Measurements from ENCODE around the gene PRELP. TPM values are rescaled to one million over a fixed set of nuclear protein-coding genes. Genes with fewer than 3 reads are reported as not detected.
A peak's percentile ranks its signal among the peaks of the same experiment; 100 is the strongest.
"Not testable (repeated sequence)": the region's sequence is repeated elsewhere in the genome, so short reads cannot be mapped to it uniquely, and the experiment has no call there.

Gene PRELP
- polyA plus RNA-seq, 3 donors, result 2.6 to 4.4 (median 3.3) TPM

GRCh38 chr1:203450001-203450400 is 25.6 kb upstream of the PRELP start:
- no peak for DNase-seq (ENCODE audit: extremely low read depth in 1 of 11, low read depth in 9 of 11, low spot score in 4 of 11)

DNA sequence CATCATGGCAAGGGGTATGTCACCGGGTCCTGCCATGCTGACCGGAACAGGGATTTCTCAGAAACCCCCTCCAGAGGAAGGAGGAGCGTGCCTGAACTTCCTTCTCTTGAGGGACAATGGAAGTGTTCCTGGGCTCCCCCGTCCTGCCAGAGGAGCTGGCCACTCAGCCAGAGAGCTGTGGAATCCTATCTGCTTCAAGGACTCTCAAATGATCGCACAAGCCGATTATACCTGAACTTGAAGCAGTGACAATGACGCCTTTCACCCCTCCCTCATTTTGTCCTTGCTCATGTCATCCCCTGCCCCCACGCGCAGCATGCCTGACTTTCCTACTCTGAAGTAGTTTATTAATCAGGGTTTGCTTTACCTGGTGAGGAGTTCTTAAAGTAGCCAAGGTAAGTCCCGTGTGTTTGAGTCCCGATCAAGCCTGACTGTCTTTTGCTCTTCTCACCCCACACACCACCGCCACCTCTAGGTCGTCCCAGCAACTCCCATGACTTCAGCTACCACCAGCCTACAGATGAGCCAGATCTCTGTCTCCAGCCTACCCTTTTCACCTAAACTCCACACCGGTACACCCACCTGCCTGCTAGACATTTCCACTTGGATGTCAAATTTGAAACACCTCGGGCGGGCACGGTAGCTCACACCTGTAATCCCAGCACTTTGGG is 25.0 kb upstream of the PRELP start:
- DNase-seq (ENCODE audit: extremely low read depth in 1 of 11, low read depth in 9 of 11, low spot score in 4 of 11), result no peak

DNA sequence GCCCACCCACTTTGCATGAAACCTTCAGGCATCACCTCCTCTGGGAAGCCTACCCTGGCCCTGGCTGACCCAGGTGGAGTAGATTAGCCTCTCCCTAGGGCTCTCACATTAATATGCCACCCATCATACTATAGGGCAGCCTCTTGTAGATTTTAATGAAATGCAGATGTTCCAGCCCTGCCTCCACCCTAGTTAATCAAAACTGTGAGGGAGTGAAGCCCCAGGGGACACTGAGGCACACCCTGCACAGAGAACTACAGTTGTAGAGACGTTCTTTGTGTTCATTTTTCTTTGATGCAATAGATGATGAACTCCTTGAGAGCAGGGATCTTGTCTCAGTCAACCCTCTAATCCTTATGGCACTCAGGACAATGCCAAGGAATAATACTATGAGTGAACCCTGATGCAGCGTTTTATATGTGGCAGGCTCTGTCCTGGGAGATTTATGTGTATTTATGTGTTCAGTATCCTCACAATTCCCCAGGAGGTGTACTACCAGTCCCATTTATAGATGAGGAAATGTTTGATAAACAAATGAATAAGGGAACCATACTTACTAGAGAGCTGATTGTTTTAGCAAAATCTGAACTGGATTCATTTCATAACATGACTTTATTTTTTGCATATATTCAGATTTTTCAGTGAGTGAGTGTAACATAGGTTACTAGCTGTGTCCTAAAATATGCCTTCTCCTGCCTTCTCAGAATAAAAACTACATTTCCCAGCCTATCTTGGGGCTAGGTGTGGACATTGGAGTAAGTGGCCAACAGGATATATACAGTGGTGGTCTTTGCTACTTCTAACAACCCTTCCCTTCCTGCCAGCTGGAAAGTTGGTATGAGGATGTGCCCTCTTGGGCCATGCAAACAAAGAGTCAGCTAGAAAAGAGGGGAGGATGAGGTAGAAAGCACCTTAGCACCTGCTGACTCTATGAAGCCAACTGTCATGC is 23.5 kb upstream of the PRELP start:
- no peak for DNase-seq (ENCODE audit: extremely low read depth in 1 of 11, low read depth in 9 of 11, low spot score in 4 of 11)

DNA sequence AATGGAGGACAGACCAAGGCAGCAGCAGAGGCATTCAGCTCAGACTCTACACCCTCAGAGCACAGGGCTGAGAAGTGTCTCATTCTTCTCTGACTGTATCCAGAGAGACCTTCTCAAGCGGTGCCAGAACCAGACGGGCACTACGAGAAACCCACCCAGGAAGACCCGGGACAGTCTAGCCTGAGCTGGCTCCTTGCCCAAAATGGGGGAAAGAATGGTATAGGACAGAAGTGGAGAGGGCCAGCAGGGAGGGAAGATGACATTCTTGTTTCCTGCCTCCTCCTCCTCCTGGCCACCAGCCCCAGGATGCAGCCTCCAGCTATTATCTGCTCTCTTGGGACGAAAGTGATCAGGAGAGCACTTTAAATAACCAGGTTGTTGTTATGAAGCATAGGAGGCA is 22.6 kb upstream of the PRELP start:
- no peak for DNase-seq (ENCODE audit: extremely low read depth in 1 of 11, low read depth in 9 of 11, low spot score in 4 of 11)

DNA sequence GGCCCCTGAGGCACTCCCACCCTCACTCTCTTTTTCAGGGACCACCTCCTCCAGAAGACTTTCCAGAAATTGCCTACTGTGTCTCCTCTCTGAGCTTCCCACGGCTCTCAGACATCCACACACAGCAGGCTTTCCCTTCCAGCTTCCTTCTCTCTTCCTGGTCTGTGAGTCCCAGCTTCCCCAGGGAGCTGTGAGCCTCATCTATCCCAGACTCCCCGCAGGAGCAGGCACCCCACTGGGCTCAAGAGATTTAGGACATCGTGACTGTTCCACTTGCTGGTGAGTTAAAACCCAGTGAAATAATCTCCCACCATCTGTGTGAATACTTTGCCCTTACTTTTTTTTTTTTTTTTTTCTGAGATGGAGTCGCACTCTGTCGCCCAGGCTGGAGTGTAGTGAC is 22.0 kb upstream of the PRELP start:
- DNase-seq (ENCODE audit: extremely low read depth in 1 of 11, low read depth in 9 of 11, low spot score in 4 of 11), result no peak

- no peak for DNase-seq (ENCODE audit: extremely low read depth in 1 of 11, low read depth in 9 of 11, low spot score in 4 of 11)
Observed at GRCh38 chr1:203454986-203455471, 20.6 kb upstream of the PRELP start.

- DNase-seq (ENCODE audit: extremely low read depth in 1 of 11, low read depth in 9 of 11, low spot score in 4 of 11), result no peak
Observed at GRCh38 chr1:203455706-203456105, 19.9 kb upstream of the PRELP start.

DNA sequence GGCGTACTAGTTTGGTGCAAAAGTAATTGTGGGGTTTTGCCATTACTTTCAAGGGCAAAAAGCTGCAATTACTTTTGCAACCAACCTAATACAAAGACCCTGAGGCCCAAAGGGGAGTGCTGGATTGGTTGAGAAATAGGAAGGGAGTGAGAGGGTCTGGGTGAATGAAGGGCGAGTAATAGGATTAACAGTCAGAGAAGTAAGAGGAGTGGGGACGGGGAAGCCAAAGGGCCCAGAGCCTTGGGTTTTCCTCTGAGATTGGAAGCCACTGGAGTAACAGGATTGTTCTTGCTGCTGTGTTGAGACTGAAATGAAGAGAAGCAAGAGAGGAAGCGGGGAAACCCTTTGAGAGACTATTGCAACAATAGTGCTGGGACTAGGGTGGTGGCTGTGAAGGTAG is 19.0 kb upstream of the PRELP start:
- DNase-seq (ENCODE audit: extremely low read depth in 1 of 11, low read depth in 9 of 11, low spot score in 4 of 11), result no peak

DNA sequence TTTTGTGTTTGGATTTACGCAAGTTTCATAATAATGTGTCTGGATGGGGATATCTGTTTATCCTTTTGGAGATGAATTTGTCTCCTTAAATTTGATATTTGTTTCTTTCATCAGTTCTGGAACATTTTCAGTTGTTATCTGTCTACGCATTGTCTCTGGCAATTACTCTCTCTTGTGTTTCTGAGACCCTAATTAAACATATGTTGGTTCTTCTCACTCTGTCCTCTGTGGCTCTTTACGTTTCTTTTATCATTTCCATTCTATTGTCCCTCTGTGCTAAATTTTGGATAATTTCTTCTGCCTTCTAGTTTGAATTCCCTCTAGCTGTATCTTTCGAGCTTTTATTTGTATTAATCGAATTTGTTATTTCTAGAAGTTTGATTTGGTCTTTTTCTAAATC is 17.5 kb upstream of the PRELP start:
- no peak for DNase-seq (ENCODE audit: extremely low read depth in 1 of 11, low read depth in 9 of 11, low spot score in 4 of 11)

DNA sequence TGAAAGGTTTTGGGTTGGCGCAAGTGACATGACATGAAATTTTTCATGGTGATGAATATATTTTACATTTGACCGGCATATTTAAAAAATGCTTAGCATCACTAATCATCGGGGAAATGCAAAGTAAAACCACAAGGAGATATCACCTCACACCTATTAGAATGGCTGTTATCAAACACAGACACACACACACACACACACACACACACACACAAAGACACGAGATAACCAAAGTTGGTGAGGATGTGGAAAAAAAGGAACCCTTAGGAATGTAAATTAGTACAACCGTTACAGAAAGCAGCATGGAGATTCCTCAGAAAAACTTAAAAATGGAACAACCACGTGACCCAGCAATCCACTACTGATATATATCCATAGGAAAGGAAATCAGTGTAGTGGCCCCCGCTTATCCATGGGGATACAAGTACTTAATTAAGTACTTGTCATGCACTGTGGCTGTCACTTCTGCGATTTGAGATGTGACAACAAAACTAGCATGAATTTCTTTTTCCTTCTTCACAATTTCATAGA is 15.9 kb upstream of the PRELP start:
- DNase-seq (ENCODE audit: extremely low read depth in 1 of 11, low read depth in 9 of 11, low spot score in 4 of 11), result no peak

DNA sequence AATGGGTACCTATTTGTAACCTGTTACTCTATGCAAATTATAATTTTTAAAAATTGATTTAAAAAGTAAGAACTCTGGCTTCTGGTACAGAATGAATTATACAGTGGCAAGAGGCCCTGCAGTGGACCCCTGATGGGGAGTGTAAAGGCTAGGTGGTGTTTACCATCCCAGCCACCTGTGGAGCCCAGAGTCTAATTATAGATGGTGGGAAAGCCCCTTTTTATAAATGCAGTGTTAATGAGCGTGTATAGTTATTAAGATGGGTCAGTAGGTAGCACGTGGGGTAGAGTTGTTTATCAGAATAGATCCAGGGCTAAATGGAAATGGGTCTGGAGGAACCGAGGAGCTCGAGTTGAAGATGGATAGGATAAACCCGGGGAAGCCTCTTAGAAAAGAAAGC is 13.9 kb upstream of the PRELP start:
- no peak for DNase-seq (ENCODE audit: extremely low read depth in 1 of 11, low read depth in 9 of 11, low spot score in 4 of 11)

DNA sequence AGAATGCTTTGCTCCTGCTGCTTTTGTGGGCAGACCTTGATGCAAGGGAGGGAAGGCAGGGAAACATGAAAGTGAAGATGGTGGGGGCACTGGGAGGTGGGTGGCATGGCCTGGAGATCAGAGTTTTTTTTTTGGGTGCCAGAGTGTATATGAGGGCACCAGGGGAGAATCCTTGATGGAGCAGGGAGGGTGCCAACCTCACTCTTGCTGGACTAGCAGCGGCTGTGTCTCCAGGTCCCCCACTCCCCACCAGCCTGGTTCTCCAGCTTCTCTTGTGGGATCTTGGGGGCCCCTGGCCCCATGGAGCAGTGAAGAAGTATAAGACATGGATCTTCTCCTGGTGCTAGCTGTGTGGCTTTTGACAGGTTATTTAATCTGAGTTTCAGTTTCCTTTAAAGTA is 13.5 kb upstream of the PRELP start:
- DNase-seq (ENCODE audit: extremely low read depth in 1 of 11, low read depth in 9 of 11, low spot score in 4 of 11), result no peak

DNA sequence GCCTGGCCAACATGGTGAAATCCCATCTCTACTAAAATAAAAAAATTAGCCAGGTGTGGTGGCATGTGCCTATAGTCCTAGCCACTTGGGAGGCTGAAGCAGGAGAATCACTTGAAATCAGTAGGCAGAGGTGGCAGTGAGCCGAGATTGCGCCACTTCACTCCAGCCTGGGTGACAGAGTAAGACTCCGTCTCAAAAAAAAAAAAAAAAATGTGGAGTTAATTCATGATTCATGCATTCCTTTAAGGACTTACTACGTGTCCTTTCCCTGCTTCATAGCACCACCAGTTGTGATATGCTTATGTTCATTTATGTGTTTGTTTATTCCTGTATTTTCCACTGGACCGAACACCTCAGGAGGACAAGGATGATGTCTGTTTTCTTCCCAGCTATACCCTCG is 12.7 kb upstream of the PRELP start:
- DNase-seq (ENCODE audit: extremely low read depth in 1 of 11, low read depth in 9 of 11, low spot score in 4 of 11), result no peak

DNA sequence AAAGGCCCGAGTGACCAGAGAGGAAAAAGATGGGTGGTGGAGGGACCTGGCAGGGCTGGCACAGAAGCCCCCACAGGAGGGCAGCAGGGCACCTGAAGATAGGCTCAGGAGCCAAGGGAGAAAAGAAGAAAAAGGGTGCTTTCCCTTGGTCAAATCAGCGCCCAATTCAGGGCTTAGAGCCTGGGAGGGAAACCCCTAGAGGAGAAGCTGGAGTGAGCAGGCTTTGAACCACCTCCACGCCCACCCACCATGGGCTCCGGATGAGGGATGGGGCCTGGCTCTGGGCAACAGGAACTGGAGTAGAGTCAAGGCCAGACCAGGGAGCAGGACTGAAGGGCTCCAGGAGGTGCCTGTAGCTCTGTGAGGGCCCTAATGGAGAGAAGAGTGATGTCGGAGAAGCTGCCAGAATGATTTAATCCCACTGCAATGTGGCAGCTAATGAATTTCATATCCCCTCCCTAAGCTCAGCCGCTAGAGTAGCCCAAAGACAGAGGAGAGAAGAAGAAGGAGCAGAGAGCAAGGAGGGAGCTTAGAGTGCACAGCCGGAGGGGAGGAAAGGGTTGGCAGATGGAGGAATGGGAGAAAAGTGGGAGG is 12.0 kb upstream of the PRELP start:
- no peak for DNase-seq (ENCODE audit: extremely low read depth in 1 of 11, low read depth in 9 of 11, low spot score in 4 of 11)

DNA sequence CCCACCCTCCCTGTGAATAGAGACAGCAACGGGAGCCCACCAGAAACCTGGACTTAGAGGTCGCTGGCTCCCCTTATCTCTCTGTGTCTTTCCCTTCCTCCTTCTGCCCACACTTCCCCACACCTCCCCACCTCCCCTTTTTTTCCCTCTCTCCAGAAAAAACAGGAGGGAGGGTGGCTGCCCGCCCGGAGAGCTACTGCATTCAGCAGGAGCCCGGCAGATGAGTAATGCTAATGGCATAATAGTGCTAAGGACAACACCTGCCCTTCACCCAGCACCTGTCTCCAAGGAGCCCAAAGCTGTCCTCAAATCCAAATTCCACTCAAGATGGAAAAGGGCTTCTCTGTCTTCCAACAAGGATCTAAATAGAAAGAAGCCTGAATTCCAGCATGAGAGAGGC is 11.4 kb upstream of the PRELP start:
- no peak for DNase-seq (ENCODE audit: extremely low read depth in 1 of 11, low read depth in 9 of 11, low spot score in 4 of 11)

DNA sequence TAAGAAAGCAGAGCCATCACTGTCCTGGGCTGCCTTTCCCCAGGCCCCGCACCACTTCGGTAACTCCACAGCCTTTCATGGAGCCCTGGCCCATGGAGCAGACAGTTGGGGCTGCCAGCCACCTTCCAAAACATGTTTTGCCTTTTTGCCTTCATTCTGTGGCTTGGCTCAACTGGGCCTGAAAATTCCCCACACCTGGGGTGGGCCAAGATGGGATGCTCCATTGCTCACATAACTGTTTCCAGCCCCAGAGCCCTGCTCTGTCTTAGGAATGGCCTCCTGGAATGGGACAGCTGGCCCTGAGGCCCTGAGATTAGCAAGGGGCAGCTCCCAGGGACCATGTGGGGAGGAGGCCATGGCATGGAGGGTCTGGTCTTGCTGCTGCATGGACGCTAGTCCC is 10.9 kb upstream of the PRELP start:
- DNase-seq (ENCODE audit: extremely low read depth in 1 of 11, low read depth in 9 of 11, low spot score in 4 of 11), result no peak

GRCh38 chr1:203465146-203465798 is 10.3 kb upstream of the PRELP start:
- DNase-seq (ENCODE audit: extremely low read depth in 1 of 11, low read depth in 9 of 11, low spot score in 4 of 11), result no peak

DNA sequence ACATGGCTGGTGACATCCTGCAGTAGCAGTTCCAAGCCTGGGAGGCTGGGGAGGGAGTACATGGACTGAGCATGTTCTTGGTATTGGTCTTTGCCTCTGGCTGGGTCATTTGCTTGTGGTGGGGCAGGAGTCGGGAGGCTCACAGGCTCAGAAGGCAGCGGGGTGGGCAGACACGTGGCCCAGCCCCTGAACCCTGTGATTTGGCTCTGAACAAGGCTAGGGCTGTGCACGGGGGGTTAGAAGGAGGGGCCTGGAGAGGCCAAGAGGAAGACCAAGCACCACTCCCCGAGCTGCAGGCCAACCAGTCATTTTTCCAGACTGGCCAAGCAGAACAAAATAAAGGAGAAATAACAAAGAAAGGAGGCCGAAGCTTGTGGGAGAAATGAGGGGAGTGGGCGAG is 9.7 kb upstream of the PRELP start:
- DNase-seq (ENCODE audit: extremely low read depth in 1 of 11, low read depth in 9 of 11, low spot score in 4 of 11), result peak in 6 of 11 donors; percentile 58 to 76 (median 68)

- DNase-seq (ENCODE audit: extremely low read depth in 1 of 11, low read depth in 9 of 11, low spot score in 4 of 11), result not testable (repeated sequence)
Observed at GRCh38 chr1:203466906-203467549, 8.6 kb upstream of the PRELP start.
